IMR-90 (cell line): ENCODE results near the gene NTPCR. TPM values are rescaled to one million over a fixed set of nuclear protein-coding genes. Genes with fewer than 3 reads are reported as not detected.

Source experiments
- ATAC-seq: fragments of 200-7000 bp; cut with Tn5 transposase; 2 replicates; pipeline ENCODE4 v1.9.1; 2020; ENCODE audit warnings: low read depth, mild to moderate bottlenecking, moderate library complexity
- BruUV-seq: library from RNA; stranded (reverse); fragments of 400-500 nt; replicated peaks from 2 replicates; lab custom pipeline; 2021; lab: Mats Ljungman, UMichigan
- CTCF ChIA-PET: fragments of 300-600 bp; formaldehyde crosslinking; extraction: SDS; loops from one replicate; lab custom pipeline; 2021; ENCODE audit warnings: antibody characterized with exemption; lab: Yijun Ruan, JAX
- POLR2A ChIA-PET: fragments of 300-600 bp; sonication (Branson Sonifier 250); formaldehyde crosslinking; loops from one replicate; lab custom pipeline; 2022; ENCODE audit warnings: antibody characterized with exemption; ENCODE audit not compliant: unreplicated experiment; lab: Charles Lee
- DNase-seq: peaks from one replicate; pipeline ENCODE4 v3.0.0; 2013
- H2AFZ ChIP-seq: replicated peaks from 2 replicates; pipeline ENCODE3; 2013; ENCODE audit warnings: low read length, mild to moderate bottlenecking; ENCODE audit not compliant: poor library complexity
- H2AK5ac ChIP-seq: 2 replicates; pipeline ENCODE4 v1.6.1; 2013; ENCODE audit warnings: low read depth, low read length, inconsistent platforms
- H2AK9ac ChIP-seq: replicated peaks from 2 replicates; pipeline ENCODE3; 2013; ENCODE audit warnings: mild to moderate bottlenecking, low read depth, low read length, moderate library complexity; ENCODE audit not compliant: poor library complexity
- H2BK120ac ChIP-seq: 2 replicates; pipeline ENCODE4 v1.6.1; 2013; ENCODE audit warnings: low read depth, low read length, inconsistent platforms
- H2BK15ac ChIP-seq: 3 replicates; pipeline ENCODE4 v1.6.1; 2013; ENCODE audit warnings: low read depth, low read length, inconsistent platforms
- H2BK20ac ChIP-seq: 2 replicates; pipeline ENCODE4 v1.6.1; 2013; ENCODE audit warnings: low read depth, mild to moderate bottlenecking, inconsistent platforms, low read length, moderate library complexity
- H2BK5ac ChIP-seq: 2 replicates; pipeline ENCODE4 v1.6.1; 2013; ENCODE audit warnings: mild to moderate bottlenecking, low read depth, low read length, inconsistent platforms; ENCODE audit not compliant: poor library complexity, severe bottlenecking
- H3K14ac ChIP-seq: replicated peaks from 2 replicates; pipeline ENCODE4 v1.6.1; 2013; ENCODE audit warnings: low read depth, low read length, inconsistent platforms
- H3K18ac ChIP-seq: 2 replicates; pipeline ENCODE4 v1.6.1; 2013; ENCODE audit warnings: low read depth, low read length, control low read depth
- H3K23ac ChIP-seq: 2 replicates; pipeline ENCODE4 v1.6.1; 2013; ENCODE audit warnings: low read depth, low read length, inconsistent platforms
- H3K27ac ChIP-seq: 2 replicates; pipeline ENCODE4 v1.5.1; 2013; ENCODE audit warnings: mild to moderate bottlenecking, control low read depth, low read length; ENCODE audit not compliant: insufficient read depth
- H3K27me3 ChIP-seq: 2 replicates; pipeline ENCODE4 v1.6.1; 2013; ENCODE audit warnings: low read length; ENCODE audit not compliant: control insufficient read depth, insufficient read depth
- H3K36me3 ChIP-seq: 2 replicates; pipeline ENCODE4 v1.6.1; 2013; ENCODE audit warnings: low read length, mixed read lengths; ENCODE audit not compliant: control insufficient read depth, insufficient read depth
- H3K4ac ChIP-seq: 2 replicates; pipeline ENCODE4 v1.6.1; 2013; ENCODE audit warnings: low read depth, low read length, inconsistent platforms
- H3K4me1 ChIP-seq: 2 replicates; pipeline ENCODE4 v1.6.1; 2013; ENCODE audit warnings: low read length, mixed read lengths; ENCODE audit not compliant: control insufficient read depth, insufficient read depth
- H3K4me2 ChIP-seq: 2 replicates; pipeline ENCODE4 v1.6.1; 2013; ENCODE audit warnings: low read depth, mild to moderate bottlenecking, control low read depth, low read length, moderate library complexity
- H3K4me3 ChIP-seq: 2 replicates; pipeline ENCODE4 v1.5.1; 2013; ENCODE audit warnings: low read depth, mild to moderate bottlenecking, control low read depth, low read length, moderate library complexity; ENCODE audit not compliant: insufficient read depth
- H3K56ac ChIP-seq: 2 replicates; pipeline ENCODE4 v1.6.1; 2013; ENCODE audit warnings: low read length, inconsistent platforms; ENCODE audit not compliant: insufficient read depth; ENCODE audit errors: extremely low read depth
- H3K79me1 ChIP-seq, 2 experiments: 2 replicates each; pipeline ENCODE4 v1.6.1; 2013; ENCODE audit warnings: low read length in 2 of 2, inconsistent platforms in 1 of 2, low read depth in 1 of 2
- H3K9ac ChIP-seq: 2 replicates; pipeline ENCODE4 v1.6.1; 2013; ENCODE audit warnings: low read depth, low read length, control low read depth
- H3K9me1 ChIP-seq: 2 replicates; pipeline ENCODE4 v1.6.1; 2013; ENCODE audit warnings: low read length, inconsistent platforms; ENCODE audit not compliant: insufficient read depth
- H3K9me3 ChIP-seq: 2 replicates; pipeline ENCODE4 v1.6.1; 2013; ENCODE audit warnings: low read length; ENCODE audit not compliant: control insufficient read depth, insufficient read depth
- H4K20me1 ChIP-seq: 2 replicates; pipeline ENCODE4 v1.6.1; 2013; ENCODE audit warnings: low read length, inconsistent platforms; ENCODE audit not compliant: insufficient read depth
- H4K5ac ChIP-seq: 2 replicates; pipeline ENCODE4 v1.6.1; 2013; ENCODE audit warnings: mild to moderate bottlenecking, low read depth, low read length, control low read depth
- H4K8ac ChIP-seq, 2 experiments: 2 replicates each; pipeline ENCODE4 v1.6.1; 2013; ENCODE audit warnings: low read depth in 2 of 2, low read length in 2 of 2, control low read depth in 1 of 2, inconsistent platforms in 1 of 2
- H4K91ac ChIP-seq: 2 replicates; pipeline ENCODE4 v1.6.1; 2013; ENCODE audit warnings: low read depth, low read length, inconsistent platforms; ENCODE audit not compliant: insufficient read depth
- BHLHE40 ChIP-seq: fragments of 150-350 bp; IDR thresholded peaks from 2 replicates; pipeline ENCODE4 v1.6.1; 2016; ENCODE audit warnings: mild to moderate bottlenecking, low read depth, low read length
- CEBPB ChIP-seq: IDR thresholded peaks from 2 replicates; pipeline ENCODE4 v1.6.1; 2012; ENCODE audit warnings: low read depth, low read length, improper control_type of control experiment
- ELK1 ChIP-seq: fragments of 150-350 bp; IDR thresholded peaks from 2 replicates; pipeline ENCODE4 v1.6.1; 2016; ENCODE audit warnings: low read depth, mild to moderate bottlenecking, low read length, moderate library complexity, borderline replicate concordance
- FOS ChIP-seq: fragments of 150-350 bp; IDR thresholded peaks from 2 replicates; pipeline ENCODE4 v1.6.1; 2016; ENCODE audit warnings: low read depth, low read length
- MAZ ChIP-seq: IDR thresholded peaks from 2 replicates; pipeline ENCODE4 v1.6.1; 2012; ENCODE audit warnings: low read depth, mild to moderate bottlenecking, low read length, improper control_type of control experiment, moderate library complexity, borderline replicate concordance
- NFE2L2 ChIP-seq: fragments of 150-350 bp; IDR thresholded peaks from 2 replicates; pipeline ENCODE4 v1.6.1; 2016; ENCODE audit warnings: low read depth, mild to moderate bottlenecking, low read length
- WGBS, 2 experiments: methylation state at CpG; one replicate each; pipeline versions ENCODE4 v1.1.5 to v1.1.7; 2013; ENCODE audit warnings: missing lambda C conversion rate in 2 of 2; ENCODE audit not compliant: insufficient read length in 1 of 2; ENCODE audit errors: extremely low coverage in 2 of 2; 5-methylcytosine and 5-hydroxymethylcytosine counted together
- dilution Hi-C: fragments of 300-500 bp; cut with HindIII; formaldehyde crosslinking; loops from one replicate; pipeline ENCODE4 v1.14.3; 2018; ENCODE audit warnings: low sequenced_read_pairs; ENCODE audit not compliant: unreplicated experiment
- in situ Hi-C: fragments of 300-500 bp; cut with MboI; formaldehyde crosslinking; loops from 3 replicates; pipeline ENCODE4 v1.14.3; 2019; ENCODE audit warnings: low sequenced_read_pairs, inconsistent platforms, mixed read lengths
- intact Hi-C: fragments of 100-400 bp; cut with micrococcal nuclease; formaldehyde crosslinking; loops from 2 replicates; pipeline ENCODE4 v1.10.0; 2022
- polyA plus RNA-seq, 3 experiments: library from polyadenylated mRNA; depleted of rRNA; stranded (reverse); fragments of >200 nt; gene quantifications; 2 replicates each; pipeline ENCODE4 v1.2.3, GENCODE V29; 2012; ENCODE audit warnings: low replicate concordance in 1 of 3
- total RNA-seq: library from RNA; depleted of rRNA; stranded (reverse); fragments of >200 nt; gene quantifications from 2 replicates; pipeline ENCODE4 v1.2.3, GENCODE V29; 2012

The NTPCR gene
- total and polyA plus RNA-seq, 2 of the 4 experiments (the other 2 are of a cell fraction): 13.3 to 16.5 TPM

- Histone ChIP-seq H3K4ac (no peak overlapping the region), H3K27ac (peak overlapping the region; percentile 2; the same call in 1 of the 2 replicates), H2BK20ac (no peak overlapping the region), H2BK120ac (no peak overlapping the region), H3K4me3 (no peak overlapping the region), H2AK5ac (no peak overlapping the region), H3K4me1 (peaks cover 16% of the 10 kb centered on the region), H2BK5ac (no peak overlapping the region), H3K27me3 (no peaks in the 10 kb centered on the region), H4K5ac (no peak overlapping the region), H3K9ac (no peak overlapping the region), H3K56ac (no peak overlapping the region), H2AK9ac (no peak overlapping the region), H3K9me1 (peaks cover 12% of the 10 kb centered on the region; the same call in 1 of the 2 replicates), H2BK15ac (no peak overlapping the region), H3K79me1 (no peaks in the 10 kb centered on the region), H3K18ac (no peak overlapping the region), H3K36me3 (peaks cover 8% of the 10 kb centered on the region; the same call in 1 of the 2 replicates), H4K8ac (no peak overlapping the region), H3K23ac (no peak overlapping the region), H3K4me2 (no peak overlapping the region), H3K9me3 (no peaks in the 10 kb centered on the region), H4K91ac (no peak overlapping the region), H2AFZ (no peak overlapping the region), H3K14ac (no peak overlapping the region), H4K20me1 (no peaks in the 10 kb centered on the region)
- BruUV-seq: no TSS peak
- in situ Hi-C loops (no loop called here), intact Hi-C loops (loop anchor here (5.0 kb wide), 1 partner anchor 96 kb away; no protein-coding TSS in a partner anchor), dilution Hi-C loops (no loop called here)
- DNase-seq (peak; percentile 79), ATAC-seq (peak; percentile 61)
- ChIA-PET CTCF (no interaction called here), POLR2A (no interaction called here)
- TF ChIP-seq BHLHE40 (peak; percentile 92), ELK1 (no peak), FOS (no peak), NFE2L2 (peak; percentile 10; the same call in 1 of the 2 replicates), MAZ (peak; percentile 53; the same call in 1 of the 2 replicates), CEBPB (peak; percentile 51; the same call in 1 of the 2 replicates)
- 0% methylated on average over 1 of the region's 6 CpGs; no CpG with 5 or more reads in 1 of the 2 experiments for WGBS, 2 experiments
Observed at GRCh38 chr1:233016798-233017197, 66.4 kb downstream of the NTPCR start.
